GM21515 (cell line): Measurements from ENCODE around the gene FLOT1.

Source experiments
- ATAC-seq: cut with Tn5 transposase; IDR thresholded peaks from one replicate; pipeline ENCODE4 v1.9.1; 2021; ENCODE audit not compliant: unreplicated experiment

FLOT1 gene

GRCh38 chr6:30742316-30743098, at the start of gene FLOT1:
FLOT1 (minus strand) TSS chr6:30742687; CDS start chr6:30742189, 498 bp downstream.
- peak; percentile 61 for ATAC-seq

DNA sequence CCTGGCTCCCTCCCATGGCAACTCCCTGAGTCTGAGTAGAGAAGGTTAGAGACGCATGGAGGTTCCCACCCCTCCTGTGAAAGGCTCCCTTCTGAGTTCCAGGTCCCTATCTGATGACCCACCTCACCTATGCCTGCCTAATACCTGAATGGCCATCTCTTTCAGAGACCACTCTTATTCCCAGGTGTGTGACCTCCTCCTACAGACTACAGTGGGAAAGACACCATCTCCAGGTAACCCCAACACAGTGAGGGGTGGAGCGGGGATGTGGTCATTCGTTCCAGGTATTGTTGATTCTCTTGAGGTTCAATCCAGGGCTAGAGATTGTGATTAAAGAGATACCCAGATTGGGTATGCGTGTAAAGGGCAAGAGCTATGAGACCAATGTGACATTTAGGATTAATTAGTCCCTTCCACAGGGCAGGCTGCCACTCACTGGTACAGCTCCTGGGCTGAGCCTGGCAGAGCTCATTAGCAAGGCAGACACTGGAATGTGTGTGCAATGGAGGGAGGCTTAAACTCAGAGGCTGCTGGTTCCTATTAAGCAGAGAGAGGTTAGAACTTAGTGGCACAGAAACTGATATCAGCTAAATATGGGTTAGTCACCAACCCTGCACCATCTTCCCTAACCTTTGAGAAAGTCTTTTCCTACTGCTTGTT, 48.4 kb upstream of the FLOT1 start:
- no peak for ATAC-seq

DNA sequence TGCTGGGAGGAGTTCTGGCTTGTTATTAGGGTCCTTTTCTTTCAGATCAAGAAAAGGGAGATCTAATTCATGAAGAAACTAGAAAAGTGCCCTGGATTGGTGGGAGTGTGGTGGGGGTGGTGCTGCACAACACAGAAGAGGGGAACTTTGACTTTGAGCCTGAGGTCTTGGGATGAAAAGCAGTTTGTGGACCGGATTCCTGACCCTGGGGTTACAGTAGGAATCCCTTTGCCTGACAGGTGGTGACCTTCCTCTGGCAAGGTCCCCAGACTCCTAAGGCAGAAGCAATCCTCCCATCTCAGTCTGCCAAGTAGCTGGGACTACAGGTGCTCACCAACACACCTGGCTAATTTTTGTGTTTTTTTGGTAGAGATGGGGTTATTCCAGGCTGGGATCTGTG, 47.1 kb upstream of the FLOT1 start:
- no peak for ATAC-seq

- no peak for ATAC-seq
Observed at GRCh38 chr6:30787954-30788353, 45.5 kb upstream of the FLOT1 start.

DNA sequence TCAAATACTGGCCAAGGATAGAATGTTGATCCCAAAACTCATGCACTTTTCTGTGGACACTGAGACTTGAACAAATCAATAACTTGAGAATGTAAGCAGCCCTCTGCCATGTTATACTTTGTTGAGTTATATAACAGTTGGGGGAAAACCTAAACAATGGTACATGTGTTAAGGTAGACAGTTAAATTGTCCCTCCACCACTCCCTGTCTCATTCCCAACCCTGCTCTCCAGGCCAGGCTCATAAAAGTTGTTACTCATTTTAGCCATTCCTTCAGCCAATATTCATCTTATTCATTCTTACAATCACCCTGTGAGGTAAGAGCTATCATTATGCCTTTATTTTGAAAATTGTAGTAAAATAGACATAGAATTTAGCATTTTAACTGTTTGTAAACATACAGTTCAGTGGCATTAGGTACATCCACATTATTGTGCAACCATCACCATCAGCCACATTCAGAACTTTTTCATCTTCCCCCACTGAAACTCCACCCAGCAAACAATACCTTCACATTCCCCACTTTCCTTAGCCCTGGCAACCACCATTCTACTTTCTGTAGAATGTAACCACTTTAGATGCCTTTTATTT, 40.0 kb upstream of the FLOT1 start:
- ATAC-seq = no peak

GRCh38 chr6:30781743-30782424, 39.4 kb upstream of the FLOT1 start:
- ATAC-seq = no peak

DNA sequence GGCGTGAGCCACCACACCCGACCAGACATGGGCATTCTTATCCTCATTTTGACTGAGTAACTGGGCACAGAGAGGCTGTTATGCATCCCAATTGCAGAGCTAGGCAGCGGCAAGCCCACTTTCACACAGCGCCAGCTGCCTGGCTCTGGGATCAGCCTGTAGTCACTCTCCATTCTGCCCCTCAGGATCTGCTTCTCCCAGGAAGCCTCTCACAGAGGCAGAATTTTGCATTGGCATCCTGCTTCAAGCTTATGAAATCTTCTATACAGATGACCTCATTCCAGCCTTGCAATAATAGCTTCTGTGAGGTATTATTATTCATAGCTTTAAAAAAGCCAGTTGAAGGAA, 38.9 kb upstream of the FLOT1 start:
- ATAC-seq = no peak

DNA sequence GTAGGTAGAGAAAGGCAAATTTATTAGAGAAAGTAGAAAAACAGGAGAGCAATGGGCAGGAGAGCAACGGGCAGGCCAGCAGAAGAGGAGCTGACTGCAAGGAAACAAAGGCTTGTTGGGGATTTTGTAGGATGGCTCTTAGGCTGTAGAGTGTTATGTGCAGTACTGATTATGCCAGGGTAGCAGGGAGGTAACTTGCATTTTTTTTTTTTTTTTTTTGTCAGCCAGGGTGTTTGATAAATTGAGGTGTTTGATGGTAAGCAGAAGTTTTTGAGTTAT, 38.1 kb upstream of the FLOT1 start:
- ATAC-seq = no peak

- no peak for ATAC-seq
Observed at GRCh38 chr6:30779850-30780641, 37.6 kb upstream of the FLOT1 start.

DNA sequence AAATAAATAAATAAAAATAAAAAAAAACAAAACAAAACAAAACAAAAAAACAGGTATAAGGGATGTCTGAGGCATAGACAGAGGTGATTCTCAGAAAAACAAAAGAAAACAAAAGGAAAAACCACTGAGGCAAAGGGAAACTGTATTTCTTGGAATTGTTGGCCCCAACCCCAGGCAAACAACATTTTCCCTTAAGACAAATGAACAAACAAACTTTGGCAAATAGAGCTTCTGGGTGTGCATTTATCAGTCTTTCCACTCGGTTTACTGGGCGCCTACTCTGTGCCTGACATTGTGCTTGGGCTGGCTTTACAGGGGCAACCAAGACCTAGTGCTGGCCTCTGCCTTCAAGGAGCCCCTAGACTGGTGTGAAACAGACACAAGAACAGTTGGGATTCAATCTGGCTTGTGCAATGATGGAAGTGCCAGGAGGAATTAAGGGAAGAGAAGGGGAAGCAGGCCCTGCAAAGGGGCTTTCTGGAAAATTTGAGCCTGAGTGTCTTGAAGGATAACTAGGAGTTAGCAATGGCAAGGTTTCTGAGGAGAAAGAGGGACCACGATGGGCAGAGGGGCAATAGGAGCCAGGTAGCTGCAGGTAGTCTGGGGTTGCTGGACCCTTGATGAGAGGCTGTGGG, 35.6 kb upstream of the FLOT1 start:
- ATAC-seq = no peak

DNA sequence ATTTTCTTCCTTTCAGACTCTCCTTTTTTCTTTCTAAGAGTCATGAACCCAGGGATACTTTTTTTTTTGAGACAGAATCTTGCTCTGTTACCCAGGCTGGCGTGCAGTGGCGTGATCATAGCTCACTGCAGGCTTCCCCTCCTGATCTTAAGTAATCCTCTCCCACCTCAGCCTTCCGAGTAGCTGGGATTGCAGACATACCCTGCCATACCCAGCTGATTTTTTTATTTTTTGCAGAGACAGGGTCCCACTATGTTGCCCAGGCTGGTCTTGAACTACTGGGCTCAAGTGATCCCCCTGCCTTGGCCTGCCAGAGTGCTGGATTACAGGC, 34.6 kb upstream of the FLOT1 start:
- no peak for ATAC-seq

DNA sequence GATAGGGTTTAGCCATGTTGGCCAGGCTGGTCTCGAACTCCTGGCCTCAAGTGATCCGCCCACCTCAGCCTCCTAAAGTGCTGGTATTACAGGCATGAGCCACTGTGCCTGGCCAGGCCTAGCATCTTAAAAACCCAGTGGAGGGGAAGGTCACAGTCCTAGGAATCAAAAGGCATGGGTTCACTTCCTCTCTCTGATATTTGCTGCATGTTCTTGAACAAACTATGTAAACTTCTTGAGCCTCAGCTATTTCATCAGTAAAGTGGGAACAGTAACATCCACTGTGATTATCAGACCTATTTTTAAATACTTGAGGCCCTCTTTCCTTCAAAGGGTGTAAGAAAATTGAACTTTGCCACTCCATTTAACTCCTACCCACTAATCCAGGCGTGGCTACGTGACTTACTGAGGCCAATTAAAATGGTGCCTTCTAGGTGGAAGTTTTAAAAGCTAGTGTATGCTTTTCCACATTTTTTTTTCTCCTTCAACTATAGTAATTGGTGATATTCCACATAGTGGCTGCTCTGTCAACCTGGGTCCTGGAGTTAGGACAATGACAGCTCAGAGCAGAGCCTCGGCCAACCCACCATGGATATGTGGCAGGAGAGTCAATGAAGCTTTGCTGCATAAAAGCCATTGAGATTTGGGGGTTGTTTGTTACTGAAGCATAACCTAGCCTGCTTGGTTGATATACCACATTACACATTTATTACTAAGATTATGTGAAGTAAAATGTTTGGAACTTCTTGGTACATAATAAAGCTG, 34.1 kb upstream of the FLOT1 start:
- no peak for ATAC-seq

- no peak for ATAC-seq
Observed at GRCh38 chr6:30775104-30775503, 32.6 kb upstream of the FLOT1 start.

GRCh38 chr6:30774701-30775100, 32.2 kb upstream of the FLOT1 start:
- no peak for ATAC-seq

DNA sequence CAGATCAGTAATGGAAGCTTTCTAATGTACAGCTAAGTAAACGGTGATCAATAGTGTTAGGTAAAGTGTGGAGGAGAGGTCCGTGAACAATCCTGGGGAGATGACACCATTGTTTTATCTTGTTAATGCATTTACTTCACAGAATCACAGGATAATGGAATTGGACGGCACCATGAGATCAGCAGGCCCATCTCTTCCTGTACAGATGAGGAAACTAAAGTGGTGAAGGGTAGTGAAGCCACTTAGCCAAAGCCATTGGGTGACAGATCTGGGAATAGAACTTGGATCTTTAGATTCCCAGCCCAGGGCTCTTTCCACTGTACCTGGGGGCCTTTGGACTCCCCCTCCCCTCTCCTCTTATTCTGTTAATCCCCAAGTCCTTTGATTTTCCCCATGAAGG, 28.1 kb upstream of the FLOT1 start:
- no peak for ATAC-seq

DNA sequence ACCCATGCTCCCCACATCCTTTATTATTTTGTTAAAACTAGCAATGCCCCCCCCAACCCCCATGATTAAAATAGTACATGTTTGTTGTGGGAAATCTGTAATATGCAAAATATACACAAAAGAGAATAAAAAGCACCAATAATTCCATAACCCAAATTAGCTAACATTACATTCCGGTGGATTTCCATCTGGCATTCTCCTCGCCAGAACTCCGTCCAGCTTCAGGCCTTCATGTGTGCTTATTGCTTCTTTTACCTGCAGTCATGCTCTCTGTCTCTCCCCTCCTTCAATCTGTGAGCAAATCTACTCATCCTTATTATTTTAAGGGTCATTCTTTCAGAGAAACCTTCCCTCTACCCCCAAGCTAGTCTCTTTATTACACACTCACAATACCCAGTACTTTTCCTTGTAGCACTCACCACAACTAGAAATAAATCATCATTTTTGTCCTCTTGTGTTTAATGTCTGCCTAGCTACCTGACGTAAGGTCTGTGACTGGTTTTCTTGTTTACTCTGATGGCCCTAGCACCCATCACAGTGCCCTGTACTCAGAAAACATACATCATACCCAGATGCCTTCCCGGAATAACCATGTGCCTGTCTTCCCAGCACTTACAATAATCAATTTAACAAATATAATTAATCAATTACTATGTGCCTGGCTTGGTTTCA, 27.5 kb upstream of the FLOT1 start:
- no peak for ATAC-seq

DNA sequence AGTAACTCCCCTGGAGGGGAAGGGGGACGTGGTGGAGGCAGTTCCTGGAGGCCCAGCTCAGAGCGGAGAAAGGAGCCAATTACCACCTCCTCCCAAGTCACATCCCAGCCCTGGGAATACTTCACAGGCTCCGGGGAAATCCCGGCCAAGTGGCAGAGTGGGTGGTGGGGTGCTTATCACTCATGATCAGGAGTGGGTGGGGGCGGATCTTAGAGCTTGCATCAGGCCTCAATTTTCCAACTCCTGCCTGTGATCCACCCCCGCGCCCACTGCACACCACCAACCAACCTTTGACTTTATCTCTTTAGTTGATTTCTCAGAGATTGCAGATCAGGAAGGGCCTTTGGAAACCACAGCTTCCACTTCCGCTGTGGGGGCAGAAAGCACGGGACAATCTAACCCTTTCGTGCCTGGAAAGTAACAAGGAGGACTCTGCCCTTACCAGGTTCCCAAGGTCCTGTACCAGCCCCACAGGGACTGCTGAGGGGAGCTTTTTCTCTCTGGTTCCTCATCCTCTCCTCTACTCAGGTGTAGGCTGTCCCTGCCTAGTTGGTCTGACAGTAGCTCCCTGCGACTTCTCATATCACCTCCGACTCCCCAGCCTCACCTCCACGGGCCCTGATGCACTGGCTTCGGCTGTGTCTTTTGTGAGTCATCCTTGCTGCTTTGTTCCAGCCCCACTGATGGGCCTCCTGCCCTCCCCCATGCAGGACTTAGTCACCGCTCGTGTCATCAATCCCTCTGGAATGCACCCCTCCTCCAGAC, 26.8 kb upstream of the FLOT1 start:
- ATAC-seq = no peak

DNA sequence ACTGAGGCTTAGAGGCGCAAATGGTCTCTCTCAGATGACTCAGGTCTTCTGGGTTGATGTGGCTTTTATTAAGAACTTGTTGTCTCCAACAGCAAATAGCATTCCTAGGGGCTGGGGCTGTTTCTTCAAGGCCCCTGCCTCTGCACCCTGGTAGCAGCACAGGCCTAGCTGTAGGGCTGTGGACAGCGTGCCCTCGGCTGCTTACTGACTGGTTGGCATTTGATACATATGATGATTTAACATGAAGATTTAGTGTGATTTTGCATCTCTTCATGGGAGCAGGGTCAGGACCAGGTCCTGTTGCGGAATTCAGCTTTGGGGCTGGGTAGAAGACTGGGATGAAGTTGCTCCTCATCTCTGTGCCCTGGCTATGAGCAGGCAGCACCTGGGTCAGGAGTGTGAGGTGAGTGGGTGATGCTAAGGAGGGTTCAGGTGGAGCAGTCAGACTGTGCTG, 26.2 kb upstream of the FLOT1 start:
- ATAC-seq = no peak

- ATAC-seq = no peak
Observed at GRCh38 chr6:30767944-30768301, 25.4 kb upstream of the FLOT1 start.
